Stimulated activated CD4-positive, alpha-beta T cell treated with anti-CD3 and anti-CD28 coated beads, TNF-alpha, amount 100 ng/mL, for 48 hours (primary cell): ENCODE data around the gene MED15.
"Not testable (repeated sequence)": the region's sequence is repeated elsewhere in the genome, so short reads cannot be mapped to it uniquely, and the experiment has no call there.

Source experiments
- DNase-seq, 3 donors: peaks; one replicate each; pipeline ENCODE4 v3.0.0-alpha.2; 2020; ENCODE audit warnings: low read depth in 3 of 3

MED15 gene, protein sequence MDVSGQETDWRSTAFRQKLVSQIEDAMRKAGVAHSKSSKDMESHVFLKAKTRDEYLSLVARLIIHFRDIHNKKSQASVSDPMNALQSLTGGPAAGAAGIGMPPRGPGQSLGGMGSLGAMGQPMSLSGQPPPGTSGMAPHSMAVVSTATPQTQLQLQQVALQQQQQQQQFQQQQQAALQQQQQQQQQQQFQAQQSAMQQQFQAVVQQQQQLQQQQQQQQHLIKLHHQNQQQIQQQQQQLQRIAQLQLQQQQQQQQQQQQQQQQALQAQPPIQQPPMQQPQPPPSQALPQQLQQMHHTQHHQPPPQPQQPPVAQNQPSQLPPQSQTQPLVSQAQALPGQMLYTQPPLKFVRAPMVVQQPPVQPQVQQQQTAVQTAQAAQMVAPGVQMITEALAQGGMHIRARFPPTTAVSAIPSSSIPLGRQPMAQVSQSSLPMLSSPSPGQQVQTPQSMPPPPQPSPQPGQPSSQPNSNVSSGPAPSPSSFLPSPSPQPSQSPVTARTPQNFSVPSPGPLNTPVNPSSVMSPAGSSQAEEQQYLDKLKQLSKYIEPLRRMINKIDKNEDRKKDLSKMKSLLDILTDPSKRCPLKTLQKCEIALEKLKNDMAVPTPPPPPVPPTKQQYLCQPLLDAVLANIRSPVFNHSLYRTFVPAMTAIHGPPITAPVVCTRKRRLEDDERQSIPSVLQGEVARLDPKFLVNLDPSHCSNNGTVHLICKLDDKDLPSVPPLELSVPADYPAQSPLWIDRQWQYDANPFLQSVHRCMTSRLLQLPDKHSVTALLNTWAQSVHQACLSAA

DNA sequence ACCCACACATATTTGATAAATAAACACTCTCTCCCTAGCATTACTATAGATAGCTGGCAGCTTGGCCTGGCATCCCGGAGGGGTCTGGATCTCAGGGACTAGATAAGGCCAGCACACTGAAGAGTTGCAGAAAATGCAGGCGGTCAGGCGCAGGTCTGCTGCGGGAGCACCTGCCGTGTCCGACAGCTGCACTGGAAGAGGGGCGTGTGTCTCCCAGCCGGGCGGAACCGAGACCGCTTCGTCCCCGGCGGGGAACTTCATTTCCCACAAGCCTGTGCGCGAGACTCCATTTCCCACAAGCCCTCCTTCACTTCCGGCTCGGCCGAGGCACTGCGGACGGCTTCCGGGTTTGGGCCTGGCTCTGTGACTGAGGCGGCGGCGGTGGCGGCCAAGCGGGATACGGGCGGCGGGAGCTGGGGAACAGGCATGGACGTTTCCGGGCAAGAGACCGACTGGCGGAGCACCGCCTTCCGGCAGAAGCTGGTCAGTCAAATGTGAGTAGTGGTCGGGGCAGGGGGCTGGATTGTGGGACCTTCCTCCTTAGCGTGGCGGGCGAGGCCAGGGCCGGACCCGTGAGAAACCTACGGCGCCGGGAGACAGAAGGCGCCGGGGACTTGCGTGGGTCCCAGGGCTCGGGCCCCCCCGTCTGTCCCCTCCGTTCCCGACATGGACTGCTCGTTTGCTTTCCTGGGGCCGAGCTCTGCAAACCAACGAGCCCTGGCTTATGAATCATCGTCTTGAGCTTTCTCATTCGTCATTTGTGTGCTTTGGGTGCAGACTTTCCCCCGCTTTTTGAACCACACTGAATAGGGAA, at the start of gene MED15:
MED15 (plus strand) TSS at position 358 of the 814 bp plus-strand sequence; CDS start at position 427, 69 bp downstream.
- DNase-seq = peak; percentile 73 to 88 (median 85)

DNA sequence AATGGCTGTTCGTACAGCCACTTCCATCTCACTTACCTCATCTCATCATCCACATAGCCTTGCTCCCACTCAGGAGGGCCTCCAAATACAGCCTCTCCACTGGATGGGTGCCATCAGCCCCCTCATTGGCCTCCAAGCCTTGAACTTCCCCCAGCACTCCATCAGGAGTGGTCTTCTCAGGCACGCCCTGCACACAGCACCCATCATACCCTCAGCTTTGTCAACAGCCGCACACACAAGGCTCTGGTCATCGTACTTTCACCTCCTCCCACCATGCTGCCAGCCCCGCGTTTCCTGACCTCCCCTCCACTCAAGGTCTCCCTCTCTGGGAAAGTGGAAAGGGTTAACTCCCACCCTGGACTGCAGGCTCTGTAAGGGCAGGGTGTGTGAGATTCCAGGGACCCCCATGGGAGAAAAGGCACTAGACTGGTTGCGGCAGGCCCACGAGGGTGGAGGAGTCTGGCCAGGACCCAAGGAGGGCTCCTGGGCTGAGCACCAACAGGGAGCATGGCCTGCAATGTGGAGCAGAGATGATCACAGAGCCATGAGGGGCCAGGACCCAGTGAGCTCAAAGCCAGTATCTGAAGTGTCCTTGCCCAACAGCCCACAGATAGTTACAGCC, 48.8 kb upstream of the MED15 start:
- no peak for DNase-seq

DNA sequence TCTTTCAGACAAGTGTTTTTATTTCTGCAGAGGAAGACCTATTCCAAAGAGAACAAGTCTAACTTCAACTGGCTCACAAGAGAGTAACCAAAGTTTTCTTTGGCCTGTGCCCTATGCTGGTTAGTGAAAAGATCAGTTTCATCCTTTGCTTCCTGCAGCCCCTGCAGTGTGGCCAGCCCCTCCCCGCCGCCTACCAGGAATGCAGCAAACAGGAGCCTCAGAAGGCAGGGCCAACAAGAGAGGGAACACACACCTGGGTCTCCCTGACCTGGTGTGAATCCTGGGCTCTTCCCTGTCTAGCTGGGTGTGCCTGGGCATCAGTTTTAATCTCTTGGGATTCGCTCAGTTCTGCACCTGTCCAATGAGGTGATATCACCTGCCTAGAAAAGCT, 48.3 kb upstream of the MED15 start:
- DNase-seq = no peak

DNA sequence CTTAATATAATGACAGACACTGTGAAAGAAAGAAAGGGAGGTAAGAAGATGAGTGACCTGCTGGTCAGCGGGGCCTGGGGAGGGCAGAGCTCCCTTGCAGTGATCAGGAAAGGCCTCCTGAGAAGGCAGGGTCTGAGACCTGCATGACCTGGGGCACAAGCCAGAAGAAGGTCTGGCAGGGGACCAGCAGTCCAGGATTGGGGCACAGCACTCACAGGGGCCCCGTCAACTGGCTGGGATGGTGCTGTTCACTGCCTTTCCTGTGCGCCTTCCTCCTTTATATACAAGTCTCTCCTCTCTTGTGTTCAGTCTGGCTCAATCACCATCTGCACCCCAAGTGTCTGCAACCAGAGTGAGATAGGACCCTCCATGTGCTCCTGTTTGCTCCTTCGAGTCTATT, 47.5 kb upstream of the MED15 start:
- no peak for DNase-seq

DNA sequence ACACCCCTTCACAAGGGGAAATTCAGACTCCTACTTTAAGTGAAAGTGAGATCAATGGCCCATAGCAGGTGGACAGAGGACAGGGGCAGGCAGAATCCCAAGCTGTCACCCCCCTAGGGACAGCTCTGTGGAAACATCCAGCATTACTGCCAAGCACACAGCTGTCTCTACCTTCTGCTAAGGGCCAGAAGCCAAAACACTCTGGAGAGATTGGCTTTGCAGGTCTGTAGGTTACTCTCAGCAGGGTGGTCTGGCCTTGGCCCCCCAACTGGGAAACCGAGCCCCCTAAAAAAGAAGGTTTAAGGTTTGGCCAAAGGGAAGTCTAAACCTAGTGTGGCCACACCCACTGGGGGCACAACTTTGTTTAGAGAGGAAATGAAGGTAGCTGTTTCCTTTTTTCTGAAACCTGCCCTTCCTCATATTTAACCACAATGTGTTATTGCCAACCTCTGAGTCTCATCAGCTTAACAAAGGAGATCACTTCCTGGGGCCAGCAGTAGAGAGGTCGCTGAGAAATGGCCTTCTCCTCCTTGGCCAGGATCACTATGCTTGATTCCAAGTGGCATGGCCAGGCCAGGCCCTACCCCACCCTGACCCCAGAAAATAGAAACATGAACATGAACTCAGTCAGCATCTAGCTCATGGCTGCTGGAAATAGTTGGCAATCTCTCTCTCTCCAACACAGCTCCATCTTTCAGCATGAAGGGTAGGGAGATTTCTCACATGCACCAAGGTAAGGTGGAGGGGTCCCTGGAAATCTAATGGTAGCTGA, 43.9 kb upstream of the MED15 start:
- DNase-seq = no peak

DNA sequence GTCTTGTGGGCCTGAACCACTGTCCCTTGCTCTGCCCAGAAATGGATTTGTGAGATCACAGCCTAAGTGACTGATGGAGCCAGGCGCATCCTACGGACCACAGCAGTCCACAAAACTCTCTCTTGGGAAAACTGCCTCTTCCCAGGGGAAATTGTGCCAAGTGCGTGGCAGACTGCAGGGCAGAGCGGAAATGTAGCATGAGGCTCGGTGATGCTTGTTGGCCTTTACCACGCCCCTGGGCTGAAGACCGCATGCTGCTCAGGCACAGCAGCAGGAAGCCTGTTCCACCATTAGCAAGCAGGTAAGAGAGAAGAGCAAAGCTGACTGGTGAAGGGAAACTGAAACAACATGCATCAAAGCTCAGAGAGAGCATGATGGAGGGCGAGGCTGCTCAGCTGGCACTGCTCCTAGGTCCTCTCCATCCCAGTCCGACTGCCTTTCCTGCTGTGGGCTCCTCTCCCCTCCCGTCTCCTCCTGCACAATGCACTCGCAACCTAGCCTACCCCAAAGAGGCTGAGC, 43.3 kb upstream of the MED15 start:
- DNase-seq = peak in 2 of 3 donors; percentile 42 to 53

DNA sequence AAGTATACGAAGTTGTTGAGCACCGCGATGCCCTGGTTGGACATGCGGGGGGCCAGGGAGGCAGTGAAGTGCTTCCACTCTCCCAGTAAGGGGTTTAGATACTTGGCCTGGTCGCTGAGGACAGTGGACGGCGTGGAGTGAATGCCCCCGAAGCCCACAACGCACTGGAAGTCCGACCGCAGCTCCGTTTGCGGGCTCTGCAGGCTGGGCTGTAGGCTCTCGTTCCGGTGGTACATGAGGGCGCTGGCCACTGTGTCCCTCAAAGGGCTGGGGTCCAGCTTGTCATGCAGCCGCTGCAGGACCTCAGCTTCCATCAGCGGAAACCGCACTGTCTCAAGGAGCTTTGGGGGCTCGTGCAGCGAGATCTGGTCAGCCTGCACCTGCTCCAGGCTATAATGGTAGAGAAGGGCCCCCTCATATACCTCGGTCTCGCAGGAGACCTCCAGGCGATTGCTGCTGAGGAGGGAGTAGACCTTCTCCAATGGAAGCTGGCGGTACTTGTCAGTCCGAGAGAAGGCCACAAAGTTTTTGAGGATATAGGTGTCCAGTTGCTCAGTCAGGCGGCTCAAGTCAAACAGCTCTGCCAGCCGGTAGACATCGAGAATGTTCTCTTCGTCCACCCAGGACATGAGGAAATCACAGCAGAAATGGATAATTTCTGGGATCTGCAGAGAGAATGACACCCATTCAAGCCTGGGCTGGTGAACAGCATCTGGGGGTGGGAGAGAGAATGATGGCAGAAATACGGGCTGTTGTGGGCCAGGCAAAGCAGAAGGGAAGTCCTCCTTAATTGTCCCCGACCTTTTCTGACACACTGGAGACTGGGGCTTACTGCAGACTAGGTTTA, 42.3 kb upstream of the MED15 start:
- DNase-seq = no peak

DNA sequence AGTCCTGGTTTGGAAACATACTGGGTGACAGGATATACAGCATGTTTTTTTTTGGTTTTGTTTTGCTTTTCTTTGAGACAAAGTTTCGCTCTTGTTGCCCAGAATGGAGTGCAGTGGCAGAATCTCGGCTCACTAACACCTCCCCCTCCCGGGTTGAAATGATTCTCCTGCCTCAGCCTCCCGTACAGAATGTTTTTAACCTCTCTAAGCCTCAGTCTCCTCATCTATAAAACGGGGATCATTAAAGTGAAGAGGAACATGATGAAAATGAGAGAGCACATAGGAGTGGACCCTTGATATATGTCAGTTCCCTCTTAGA, 41.7 kb upstream of the MED15 start:
- DNase-seq = no peak

DNA sequence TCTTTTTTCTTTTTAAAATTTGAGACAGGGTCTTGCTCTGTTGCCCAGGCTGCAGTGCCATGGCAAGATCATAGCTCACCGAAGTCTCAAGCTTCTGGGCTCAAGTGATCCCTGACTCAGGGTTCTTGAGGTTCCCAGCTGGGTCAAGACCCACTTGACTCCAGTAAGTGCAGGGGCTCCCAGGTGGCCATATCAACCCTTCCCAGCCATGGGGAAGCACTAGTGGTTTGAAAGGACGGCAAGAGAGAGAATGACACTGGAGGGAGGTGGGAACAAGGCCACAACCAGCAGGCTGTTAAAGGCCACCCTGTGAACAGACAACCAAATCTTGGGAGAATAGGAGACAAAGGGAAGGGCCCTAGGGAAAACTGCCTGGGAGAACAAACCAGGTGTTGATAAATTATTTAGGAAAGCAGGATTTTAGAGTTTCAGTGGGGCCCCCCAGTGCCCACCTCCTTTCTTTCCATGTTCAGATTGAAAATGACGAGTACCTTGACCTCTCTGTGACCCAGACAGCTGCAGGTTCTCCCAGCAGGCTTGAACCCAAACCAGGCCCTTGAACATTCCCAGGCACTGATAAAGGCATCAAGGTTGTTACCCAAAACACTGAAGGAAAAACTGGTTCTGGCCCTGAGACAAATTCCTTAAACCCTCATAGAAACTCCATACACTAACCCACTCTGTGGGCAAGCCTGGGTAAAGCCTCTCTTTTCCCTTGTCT, 40.6 kb upstream of the MED15 start:
- no peak for DNase-seq

DNA sequence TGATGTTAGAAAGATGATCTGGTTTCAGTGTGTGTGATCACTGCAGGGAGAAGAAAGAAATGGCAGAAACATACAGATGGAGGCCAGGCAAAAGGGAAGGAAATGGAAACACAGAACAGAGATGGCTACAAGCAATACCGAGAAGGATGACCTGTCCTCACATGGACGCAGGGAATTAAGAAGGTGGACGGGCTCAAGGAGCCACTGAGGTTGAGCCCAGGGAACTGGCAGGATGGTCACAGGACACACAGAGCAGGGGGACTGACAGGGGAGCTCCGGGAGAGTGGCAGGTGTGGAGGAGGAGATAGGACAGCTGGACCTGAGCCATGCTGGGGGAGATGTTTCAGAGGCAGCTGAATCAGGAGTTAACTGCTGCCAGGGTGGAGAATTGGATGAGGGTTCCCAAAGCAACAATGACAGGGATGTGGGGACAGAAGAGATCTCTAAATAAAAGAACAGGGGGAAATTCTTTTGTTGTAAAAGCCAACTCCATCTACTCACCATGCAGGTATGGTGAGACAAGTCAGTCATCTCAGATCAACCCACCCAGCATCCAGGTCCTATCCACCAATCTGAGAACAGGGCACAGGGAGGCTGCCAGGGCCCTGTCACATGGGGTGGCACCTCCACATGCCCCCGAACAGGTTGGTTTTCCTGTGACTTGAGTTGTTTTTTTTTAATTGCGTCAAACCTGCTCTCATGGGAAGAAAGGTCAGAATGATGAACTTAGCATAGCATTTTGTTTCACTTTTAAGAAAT, 38.1 kb upstream of the MED15 start:
- DNase-seq = no peak

DNA sequence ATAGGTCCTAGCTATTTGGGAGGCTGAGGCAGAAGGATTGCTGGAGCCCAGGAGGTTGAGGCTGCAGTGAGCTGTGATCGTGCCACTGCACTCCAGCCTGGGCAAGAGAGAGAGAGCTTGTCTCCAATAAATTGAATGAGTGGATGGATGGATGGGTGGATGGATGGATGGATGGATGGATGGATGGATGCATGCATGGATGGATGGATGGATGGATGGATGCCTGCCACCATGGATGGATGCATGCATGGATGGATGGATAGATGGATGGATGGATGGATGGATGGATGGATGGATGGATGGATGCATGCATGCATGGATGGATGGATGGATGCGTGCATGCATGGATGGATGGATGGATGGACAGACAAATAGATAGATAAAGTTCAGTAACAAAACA, 36.9 kb upstream of the MED15 start:
- not testable (repeated sequence) for DNase-seq

DNA sequence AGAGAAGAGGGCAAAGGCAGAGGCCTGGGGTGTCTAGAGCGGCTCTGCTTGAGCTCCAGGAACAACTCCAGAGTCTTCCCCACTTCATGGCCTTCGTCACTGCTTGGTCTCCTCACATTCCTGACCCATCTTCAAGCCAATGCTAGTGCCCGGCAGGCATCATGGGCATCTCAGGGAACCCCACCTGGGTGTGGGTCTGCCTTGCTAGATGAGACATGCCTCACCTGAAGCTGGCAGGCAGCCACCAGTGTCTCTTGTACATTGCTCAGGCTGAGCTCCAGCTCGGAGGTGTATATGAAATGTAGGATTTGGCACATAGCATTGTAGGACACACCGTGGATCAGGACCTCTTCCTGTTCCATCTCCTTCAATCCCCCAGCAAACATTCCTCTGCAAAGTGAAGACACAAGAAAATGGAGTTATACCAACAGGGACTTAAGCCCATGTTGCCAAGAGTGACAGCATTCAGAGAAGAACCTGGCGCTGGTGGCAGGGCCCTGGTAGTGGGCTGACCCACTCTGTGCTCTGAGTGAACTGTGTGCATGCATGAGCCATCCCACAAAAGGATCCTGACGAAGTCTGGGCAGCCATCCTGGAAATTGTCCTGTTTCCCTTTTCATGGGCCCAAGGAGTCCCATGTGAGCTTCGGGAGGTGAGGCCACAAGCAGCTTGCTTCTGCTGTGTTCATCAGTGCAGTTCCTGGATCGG, 36.1 kb upstream of the MED15 start:
- no peak for DNase-seq

DNA sequence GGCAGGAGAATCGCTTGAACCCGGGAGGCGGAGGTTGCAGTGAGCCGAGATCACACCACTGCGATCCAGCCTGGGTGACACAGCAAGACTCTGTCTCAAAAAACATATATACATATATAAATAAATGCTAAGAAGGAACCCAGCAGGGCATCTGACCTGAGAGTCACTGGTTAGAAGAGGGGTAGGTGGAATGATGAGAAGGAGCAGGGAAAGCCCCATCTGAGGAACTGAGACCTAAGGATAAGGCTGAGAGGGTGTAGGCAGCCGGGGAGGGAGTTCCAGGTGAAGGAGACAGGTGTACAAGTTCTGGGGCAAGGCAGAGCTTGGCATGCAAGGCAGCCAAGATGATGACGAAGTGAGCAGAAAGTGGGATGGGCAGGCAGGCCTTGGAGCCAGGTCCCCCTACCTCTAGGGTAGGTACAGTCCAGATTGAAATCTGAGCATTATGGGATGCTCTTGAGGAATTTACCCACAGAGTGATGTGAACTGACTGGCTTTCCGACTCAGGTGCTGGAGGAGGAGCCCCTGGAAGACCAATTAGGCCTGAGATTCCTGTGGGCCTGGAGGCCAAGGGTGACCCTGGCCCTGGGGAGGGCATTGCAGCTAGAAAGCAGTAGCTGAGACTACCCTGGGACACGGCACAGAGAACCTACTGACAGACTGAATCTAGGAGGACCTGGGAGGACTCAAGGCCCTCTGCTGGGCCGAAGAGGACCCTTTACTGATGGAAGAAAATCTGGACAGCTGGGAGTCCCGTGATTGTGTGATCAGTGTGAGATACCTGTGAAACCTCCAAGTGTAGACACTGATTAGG, 34.6 kb upstream of the MED15 start:
- no peak for DNase-seq

DNA sequence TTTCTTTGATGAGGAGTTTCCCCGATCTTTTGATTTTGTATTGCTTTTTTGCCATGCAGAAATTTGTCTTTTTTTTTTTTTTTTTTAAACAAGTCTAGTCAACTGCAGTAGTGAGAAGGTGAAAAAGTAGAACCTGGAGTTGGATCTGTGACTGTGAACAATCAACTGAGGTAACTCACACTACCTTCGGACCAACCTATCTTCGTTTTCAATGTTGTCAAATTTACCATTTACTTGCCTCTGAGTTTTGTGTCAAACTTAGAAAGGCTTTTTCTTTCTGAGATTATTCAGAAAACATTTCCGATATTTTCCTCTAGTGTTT, 32.3 kb upstream of the MED15 start:
- no peak for DNase-seq

DNA sequence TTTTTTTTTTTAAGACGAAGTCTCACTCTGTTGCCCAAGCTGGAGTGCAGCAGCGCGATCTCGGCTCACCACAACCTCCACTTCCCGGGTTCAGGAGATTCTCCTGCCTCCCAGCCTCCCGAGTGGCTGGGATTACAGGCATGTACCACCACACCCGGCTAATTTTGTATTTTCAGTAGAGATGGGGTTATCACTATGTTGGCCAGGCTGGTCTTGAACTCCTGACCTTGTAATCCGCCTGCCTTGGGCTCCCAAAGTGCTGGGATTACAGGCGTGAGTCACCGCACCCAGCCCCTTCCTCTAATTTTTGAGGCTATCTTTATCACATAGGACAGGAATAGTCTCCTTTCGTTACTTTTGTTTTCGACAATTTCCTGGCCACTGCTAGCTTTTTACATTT, 31.8 kb upstream of the MED15 start:
- not testable (repeated sequence) for DNase-seq

DNA sequence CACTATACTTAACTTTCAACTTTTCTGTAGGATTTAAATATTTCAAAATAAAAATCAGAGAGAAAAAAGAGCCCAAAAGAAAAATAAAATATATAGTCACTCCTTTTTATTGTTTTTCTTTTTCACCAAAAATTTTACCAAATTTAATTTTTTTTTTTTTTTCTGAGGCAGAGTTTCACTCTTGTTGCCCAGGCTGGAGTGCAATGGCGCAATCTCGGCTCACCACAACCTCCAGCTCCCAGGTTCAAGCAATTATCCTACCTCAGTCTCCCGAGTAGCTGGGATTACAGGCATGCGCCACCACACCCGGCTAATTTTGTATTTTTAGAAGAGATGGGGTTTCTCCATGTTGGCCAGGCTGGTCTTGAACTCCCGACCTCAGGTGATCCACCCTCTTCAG, 29.4 kb upstream of the MED15 start:
- not testable (repeated sequence) for DNase-seq

DNA sequence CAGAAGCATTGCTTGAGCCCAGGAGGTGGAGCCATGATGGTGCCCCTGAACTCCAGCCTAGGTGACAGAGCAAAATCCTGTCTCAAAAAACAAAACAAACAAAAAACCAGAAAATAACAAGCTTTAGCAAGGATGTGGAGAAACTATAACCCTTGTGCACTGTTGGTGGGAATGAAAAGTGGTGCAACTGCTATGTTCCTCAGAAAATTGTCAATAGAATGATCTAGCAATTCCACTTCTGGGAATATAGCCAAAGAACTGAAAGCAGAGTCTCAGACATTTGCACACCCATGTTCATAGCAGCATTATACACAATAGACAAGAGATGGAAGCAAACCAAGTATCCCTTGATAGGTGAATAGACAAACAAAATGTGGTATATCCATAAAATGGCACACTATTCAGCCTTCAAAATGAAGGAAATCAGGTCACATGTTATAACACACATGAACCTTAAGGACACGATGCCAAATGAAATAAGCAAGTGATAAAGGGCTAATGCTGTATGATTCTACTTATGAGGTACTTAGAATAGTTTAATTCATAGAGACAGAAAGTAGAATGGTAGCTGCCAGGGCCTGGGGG, 27.7 kb upstream of the MED15 start:
- no peak for DNase-seq
